HepG2 (cell line): ENCODE results near the gene SIRT7. TPM values are rescaled to one million over a fixed set of nuclear protein-coding genes. Genes with fewer than 3 reads are reported as not detected.

Experiments
- ATAC-seq: fragments of 200-7000 bp; cut with Tn5 transposase; 3 replicates; pipeline ENCODE4 v1.9.1; 2020; ENCODE audit warnings: mild to moderate bottlenecking, moderate library complexity
- BruUV-seq: library from RNA; stranded (reverse); fragments of 400-500 nt; replicated peaks from 2 replicates; lab custom pipeline; 2021; lab: Mats Ljungman, UMichigan
- CTCF ChIA-PET: fragments of 300-600 bp; formaldehyde crosslinking; extraction: SDS; loops from one replicate; lab custom pipeline; 2021; ENCODE audit warnings: low total read pairs, inconsistent platforms, low intra/inter-chr PET ratio; lab: Yijun Ruan, JAX
- POLR2A ChIA-PET: fragments of 350-600 bp; sonication (Branson Sonifier 250); formaldehyde crosslinking; loops from one replicate; lab custom pipeline; 2020; ENCODE audit warnings: antibody characterized with exemption, inconsistent platforms; lab: Yijun Ruan, JAX
- DNase-seq: peaks from one replicate; pipeline ENCODE4 v3.0.0-alpha.2; 2015; ENCODE audit warnings: low spot score
- FAIRE-seq: peaks from 3 replicates; lab custom pipeline; 2011; peaks lifted over from hg19 to GRCh38; lab: Jason Lieb, UNC
- H2AFZ ChIP-seq: one replicate; pipeline ENCODE4 v1.6.1; 2011; ENCODE audit warnings: low read length, inconsistent platforms
- H3K27ac ChIP-seq: fragments of 300-600 bp; 3 replicates; pipeline ENCODE4 v1.8.0; 2011; ENCODE audit warnings: mixed run types, mild to moderate bottlenecking, mixed read lengths, low read length, inconsistent platforms; ENCODE audit not compliant: insufficient read depth; ENCODE audit errors: extremely low read length
- H3K27me3 ChIP-seq, 2 experiments: fragments of 200-600 bp in 1 of 2; 2 replicates in 1 of 2; 3 replicates in 1 of 2; pipeline versions ENCODE4 v1.6.0 to v1.8.0; 2011; ENCODE audit warnings: low read length in 2 of 2, mild to moderate bottlenecking in 2 of 2, moderate library complexity in 2 of 2, inconsistent platforms in 1 of 2; ENCODE audit not compliant: insufficient read depth in 2 of 2, control insufficient read depth in 1 of 2
- H3K36me3 ChIP-seq, 2 experiments: fragments of 200-600 bp in 1 of 2; replicated peaks in 1 of 2; 2 replicates in 1 of 2; 3 replicates in 1 of 2; pipeline versions ENCODE4 v1.5.1 to v1.8.0; 2011; ENCODE audit warnings: low read length in 2 of 2, inconsistent platforms in 1 of 2; ENCODE audit not compliant: insufficient read depth in 2 of 2, control insufficient read depth in 1 of 2
- H3K4me1 ChIP-seq: 2 replicates; pipeline ENCODE4 v1.5.1; 2012; ENCODE audit warnings: low read length, inconsistent platforms; ENCODE audit not compliant: insufficient read depth
- H3K4me2 ChIP-seq: 2 replicates; pipeline ENCODE4 v1.6.0; 2011; ENCODE audit warnings: low read depth, low read length, inconsistent platforms
- H3K4me3 ChIP-seq, 3 experiments: fragments of 200-600 bp in 1 of 3; sonication (generic), shearing (Covaris generic) in 1 of 3; replicated peaks in 1 of 3; 2 replicates each; pipeline ENCODE4 v1.5.1; 2011 to 2016; ENCODE audit warnings: low read length in 3 of 3, inconsistent platforms in 2 of 3, low read depth in 2 of 3, mild to moderate bottlenecking in 2 of 3, control low read depth in 1 of 3, mixed read lengths in 1 of 3; ENCODE audit not compliant: insufficient read depth in 1 of 3
- H3K79me2 ChIP-seq: one replicate; pipeline ENCODE4 v1.6.1; 2011; ENCODE audit warnings: low read length, inconsistent platforms; ENCODE audit not compliant: insufficient read depth
- H3K9ac ChIP-seq: 2 replicates; pipeline ENCODE4 v1.6.0; 2011; ENCODE audit warnings: mild to moderate bottlenecking, low read depth, low read length, inconsistent platforms; ENCODE audit not compliant: insufficient read depth
- H3K9me3 ChIP-seq: 2 replicates; pipeline ENCODE4 v1.5.1; 2012; ENCODE audit warnings: mild to moderate bottlenecking, low read length
- H4K20me1 ChIP-seq: 2 replicates; pipeline ENCODE4 v1.6.0; 2011; ENCODE audit warnings: inconsistent platforms, mild to moderate bottlenecking, low read length, moderate library complexity; ENCODE audit not compliant: insufficient read depth
- CC2D1A ChIP-seq: sonication (generic); formaldehyde crosslinking; IDR thresholded peaks from 2 replicates; pipeline ENCODE4 v1.8.1; 2023; ENCODE audit warnings: mild to moderate bottlenecking, missing genetic modification reagents
- ETV5 ChIP-seq: IDR thresholded peaks from 2 replicates; pipeline ENCODE4 v1.6.1; 2018; ENCODE audit warnings: missing biosample characterization, missing genetic modification reagents, inconsistent platforms, borderline replicate concordance
- GZF1 ChIP-seq: sonication (generic); formaldehyde crosslinking; IDR thresholded peaks from 2 replicates; pipeline ENCODE4 v1.5.1; 2020; ENCODE audit warnings: mild to moderate bottlenecking, missing genetic modification reagents
- IRF2 ChIP-seq: IDR thresholded peaks from 2 replicates; pipeline ENCODE4 v1.6.1; 2018; ENCODE audit warnings: missing genetic modification reagents, missing compliant biosample characterization
- MED13 ChIP-seq: sonication (generic); formaldehyde crosslinking; IDR thresholded peaks from 2 replicates; pipeline ENCODE4 v1.5.0; 2020; ENCODE audit warnings: missing genetic modification reagents
- PAXIP1 ChIP-seq: sonication (generic); formaldehyde crosslinking; conservative IDR thresholded peaks from 2 replicates; pipeline ENCODE4 v1.4.0; 2020; ENCODE audit warnings: mild to moderate bottlenecking, missing genetic modification reagents, moderate library complexity
- TBX3 ChIP-seq: fragments of 450-650 bp; IDR thresholded peaks from 2 replicates; pipeline ENCODE4 v1.6.1; 2017; ENCODE audit warnings: antibody characterized with exemption, mild to moderate bottlenecking, inconsistent platforms, borderline replicate concordance
- ZNF24 ChIP-seq: fragments of 450-650 bp; IDR thresholded peaks from 2 replicates; pipeline ENCODE4 v1.6.1; 2017; ENCODE audit warnings: antibody characterized with exemption, mild to moderate bottlenecking
- ZNF326 ChIP-seq: sonication (generic); formaldehyde crosslinking; IDR thresholded peaks from 2 replicates; pipeline ENCODE4 v1.4.0; 2020; ENCODE audit warnings: missing genetic modification reagents, borderline replicate concordance
- ZNF704 ChIP-seq: sonication (generic); formaldehyde crosslinking; IDR thresholded peaks from 2 replicates; pipeline ENCODE4 v1.8.1; 2023; ENCODE audit warnings: mild to moderate bottlenecking, inconsistent platforms, moderate library complexity, missing genetic modification reagents, borderline replicate concordance
- ZSCAN5A ChIP-seq: sonication (generic); formaldehyde crosslinking; IDR thresholded peaks from 2 replicates; pipeline ENCODE4 v1.8.0; 2022; ENCODE audit warnings: mild to moderate bottlenecking, missing genetic modification reagents, borderline replicate concordance
- WGBS: methylation state at CpG from one replicate; pipeline ENCODE4 v1.1.6; 2017; ENCODE audit warnings: low lambda C conversion rate; 5-methylcytosine and 5-hydroxymethylcytosine counted together
- in situ Hi-C: cut with HindIII; loops from 2 replicates; pipeline ENCODE4 v1.10.0; 2017; ENCODE audit warnings: low pct_unique_long_range_greater_than_20kb; ENCODE audit not compliant: extremely low pct_ligation_motif_present
- intact Hi-C: fragments of 100-400 bp; cut with micrococcal nuclease; formaldehyde crosslinking; loops from one replicate; pipeline ENCODE4 v1.10.0; 2022; ENCODE audit not compliant: unreplicated experiment
- polyA plus RNA-seq, 8 experiments: library from polyadenylated mRNA; depleted of rRNA in 3 of 8; stranded (reverse) in 7 of 8; unstranded in 1 of 8; fragments of >200 nt; fragmentation: Illumina TruSeq in 4 of 8; extraction: Trizol in 4 of 8; gene quantifications; 2 replicates each; pipeline versions ENCODE4 v1.2.1 to v1.2.3, GENCODE V29; 2011 to 2016; ENCODE audit warnings: low read depth in 4 of 8, missing spikeins in 1 of 8, mixed read lengths in 1 of 8; ENCODE audit not compliant: insufficient read depth in 1 of 8
- total RNA-seq, 5 experiments: library from RNA; depleted of rRNA; stranded (reverse); fragments of >200 nt; fragmentation: Illumina TruSeq; extraction: Trizol; gene quantifications; 2 replicates each; pipeline ENCODE4 v1.2.3, GENCODE V29; 2016; ENCODE audit warnings: low read depth in 1 of 5
- TF ChIP-seq, protein P1 (sequence below): sonication (generic); formaldehyde crosslinking; IDR thresholded peaks from 2 replicates; pipeline ENCODE4 v1.5.1; 2020; ENCODE audit warnings: mild to moderate bottlenecking, missing genetic modification reagents, moderate library complexity

SIRT7 gene
- total and polyA plus RNA-seq, 2 of the 13 experiments (the other 11 are each of a cell fraction or from before 2014, with no cell fraction given): 8.3 to 24.8 TPM

DNA sequence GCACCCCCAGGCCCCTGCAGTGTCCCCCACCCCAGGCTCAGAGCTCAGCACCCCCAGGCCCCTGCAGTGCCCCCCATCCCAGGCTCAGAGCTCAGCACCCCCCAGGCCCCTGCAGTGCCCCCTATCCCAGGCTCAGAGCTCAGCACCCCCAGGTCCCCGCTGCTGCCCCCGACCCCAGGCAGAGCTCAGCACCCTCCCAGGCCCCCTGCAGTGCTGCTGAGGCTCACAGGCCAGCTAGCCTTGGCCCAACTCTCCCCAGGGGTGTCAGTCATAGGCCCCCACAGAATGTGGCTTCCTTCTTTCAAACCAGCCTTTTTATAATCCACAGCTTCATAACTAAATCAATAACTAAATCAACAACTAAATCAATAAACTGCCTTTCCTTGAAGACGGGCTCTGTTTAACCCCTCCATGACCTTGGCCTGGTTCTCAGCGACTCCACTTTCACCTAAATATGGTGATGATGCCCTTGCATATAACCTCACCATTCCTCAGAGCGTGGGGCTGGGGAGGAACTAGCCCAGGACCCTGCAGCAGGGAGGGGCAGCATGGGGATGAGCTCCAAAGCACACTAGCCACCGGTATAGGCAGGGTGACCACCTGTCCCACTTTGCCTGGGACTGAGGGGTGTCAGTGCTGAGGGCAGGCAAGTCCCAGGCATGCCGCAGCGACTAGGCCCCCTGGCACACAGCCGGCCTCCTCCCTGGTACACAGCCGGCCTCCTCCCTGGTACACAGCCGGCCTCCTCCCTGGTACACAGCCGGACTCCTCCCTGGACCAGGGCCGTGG lies 38.0 kb upstream of the SIRT7 start:
- Histone ChIP-seq H3K36me3 (peaks cover 33 to 57% of the 10 kb centered on the region in 2 experiments), H3K4me1 (peaks cover 67% of the 10 kb centered on the region), H3K4me2 (no peak overlapping the region), H3K4me3 (no peak overlapping the region), H4K20me1 (peaks cover 24% of the 10 kb centered on the region), H3K9ac (no peak overlapping the region), H3K9me3 (no peaks in the 10 kb centered on the region), H3K79me2 (peaks cover 42% of the 10 kb centered on the region), H3K27ac (no peak overlapping the region), H2AFZ (no peak overlapping the region), H3K27me3 (no peaks in the 10 kb centered on the region; a peak in 1 of 5 replicates)
- ChIA-PET POLR2A (interaction anchor here (1.0 to 9.7 kb wide), 14 partner anchors 11 to 101 kb away, joined by 3 to 136 read pairs (median 6); partner anchors contain the start of genes CENPX, DCXR, LRRC45 and PCYT2), CTCF (interaction anchor here (1.4 kb wide), 1 partner anchor 66 kb away, joined by 4 read pairs; no protein-coding TSS in a partner anchor)
- no TSS peak for BruUV-seq
- 94% methylated on average over 7 of the region's 13 CpGs for WGBS
- no peak for ATAC-seq
- no peak for FAIRE-seq
- no peak for DNase-seq
- in situ Hi-C loops: loop anchor here (5.0 kb wide), 2 partner anchors 41 to 66 kb away; partner anchors contain the start of genes CENPX and LRRC45
- intact Hi-C loops: no loop called here
- TF ChIP-seq CC2D1A (no peak), ZNF704 (CRISPR knock-in tag) (no peak), ZNF24 (no peak), ETV5 (CRISPR knock-in tag) (no peak), TBX3 (no peak), GZF1 (CRISPR knock-in tag) (no peak), PAXIP1 (CRISPR knock-in tag) (no peak), IRF2 (CRISPR knock-in tag) (no peak), MED13 (CRISPR knock-in tag) (no peak), ZNF326 (CRISPR knock-in tag) (no peak), ZSCAN5A (no peak)
- TF ChIP-seq, protein P1, sequence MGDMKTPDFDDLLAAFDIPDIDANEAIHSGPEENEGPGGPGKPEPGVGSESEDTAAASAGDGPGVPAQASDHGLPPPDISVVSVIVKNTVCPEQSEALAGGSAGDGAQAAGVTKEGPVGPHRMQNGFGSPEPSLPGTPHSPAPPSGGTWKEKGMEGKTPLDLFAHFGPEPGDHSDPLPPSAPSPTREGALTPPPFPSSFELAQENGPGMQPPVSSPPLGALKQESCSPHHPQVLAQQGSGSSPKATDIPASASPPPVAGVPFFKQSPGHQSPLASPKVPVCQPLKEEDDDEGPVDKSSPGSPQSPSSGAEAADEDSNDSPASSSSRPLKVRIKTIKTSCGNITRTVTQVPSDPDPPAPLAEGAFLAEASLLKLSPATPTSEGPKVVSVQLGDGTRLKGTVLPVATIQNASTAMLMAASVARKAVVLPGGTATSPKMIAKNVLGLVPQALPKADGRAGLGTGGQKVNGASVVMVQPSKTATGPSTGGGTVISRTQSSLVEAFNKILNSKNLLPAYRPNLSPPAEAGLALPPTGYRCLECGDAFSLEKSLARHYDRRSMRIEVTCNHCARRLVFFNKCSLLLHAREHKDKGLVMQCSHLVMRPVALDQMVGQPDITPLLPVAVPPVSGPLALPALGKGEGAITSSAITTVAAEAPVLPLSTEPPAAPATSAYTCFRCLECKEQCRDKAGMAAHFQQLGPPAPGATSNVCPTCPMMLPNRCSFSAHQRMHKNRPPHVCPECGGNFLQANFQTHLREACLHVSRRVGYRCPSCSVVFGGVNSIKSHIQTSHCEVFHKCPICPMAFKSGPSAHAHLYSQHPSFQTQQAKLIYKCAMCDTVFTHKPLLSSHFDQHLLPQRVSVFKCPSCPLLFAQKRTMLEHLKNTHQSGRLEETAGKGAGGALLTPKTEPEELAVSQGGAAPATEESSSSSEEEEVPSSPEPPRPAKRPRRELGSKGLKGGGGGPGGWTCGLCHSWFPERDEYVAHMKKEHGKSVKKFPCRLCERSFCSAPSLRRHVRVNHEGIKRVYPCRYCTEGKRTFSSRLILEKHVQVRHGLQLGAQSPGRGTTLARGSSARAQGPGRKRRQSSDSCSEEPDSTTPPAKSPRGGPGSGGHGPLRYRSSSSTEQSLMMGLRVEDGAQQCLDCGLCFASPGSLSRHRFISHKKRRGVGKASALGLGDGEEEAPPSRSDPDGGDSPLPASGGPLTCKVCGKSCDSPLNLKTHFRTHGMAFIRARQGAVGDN (CRISPR knock-in tag): no peak
